NOMO-1 treated with dmso at 0.1 percent for 144 hours (cell line): ENCODE results near the gene AGBL4.

Source experiments
- DNase-seq: peaks from one replicate; lab custom pipeline; 2025; ENCODE audit not compliant: unreplicated experiment; lab: John Stamatoyannopoulos, UW

The AGBL4 gene

DNA sequence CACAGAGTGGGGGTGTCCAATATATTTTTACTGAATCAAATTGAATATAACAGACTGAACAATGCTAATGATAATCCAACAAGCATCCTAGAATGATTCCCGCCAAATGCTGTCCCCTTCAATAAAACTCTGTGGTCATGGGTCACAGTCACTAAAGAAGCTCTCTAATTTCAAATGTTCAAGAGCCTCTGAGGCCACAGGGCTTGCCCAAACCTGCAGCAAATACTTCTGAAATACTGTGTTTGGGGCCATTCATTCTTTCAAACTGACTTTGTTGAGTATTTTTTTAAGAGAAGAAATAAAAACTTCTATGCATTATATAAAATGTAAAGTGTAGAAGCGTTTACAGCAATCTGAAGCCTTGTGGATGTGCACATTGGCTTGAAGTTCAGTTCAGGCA, 1239.5 kb downstream of the AGBL4 start:
- no peak for DNase-seq

DNA sequence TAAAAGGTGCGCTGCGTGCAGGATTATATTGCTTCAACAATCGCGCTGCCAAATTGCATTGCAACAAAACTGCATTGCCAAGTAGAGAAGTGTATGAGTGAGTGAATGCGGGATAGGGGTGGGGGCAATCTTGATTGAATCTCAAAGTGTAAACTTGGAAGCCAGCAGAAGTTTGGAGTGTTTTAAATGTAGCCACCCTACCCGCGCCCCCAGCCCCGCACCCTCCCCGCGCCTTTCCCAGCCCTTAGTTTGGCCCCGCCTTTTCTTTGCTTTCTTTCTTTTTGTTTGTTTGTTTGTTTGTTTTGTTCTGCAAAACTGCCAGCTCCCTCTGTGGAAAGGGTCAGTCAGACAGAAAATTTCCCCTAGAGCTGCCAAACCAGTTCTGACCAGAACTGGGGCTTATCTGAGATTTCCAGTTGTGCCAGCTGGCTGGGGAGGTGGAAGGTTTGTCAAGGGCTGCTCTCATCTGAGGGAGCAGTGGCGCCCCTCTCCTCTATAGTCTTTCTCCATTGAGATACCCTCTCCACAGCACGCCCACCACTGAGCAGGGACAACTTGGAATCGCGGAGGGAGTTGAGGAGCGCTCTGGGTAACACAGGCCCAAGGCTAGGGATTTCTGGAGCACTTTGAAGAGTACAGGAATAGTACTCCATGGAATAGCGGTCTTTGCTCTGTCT, 1246.4 kb downstream of the AGBL4 start:
- DNase-seq = no peak

DNA sequence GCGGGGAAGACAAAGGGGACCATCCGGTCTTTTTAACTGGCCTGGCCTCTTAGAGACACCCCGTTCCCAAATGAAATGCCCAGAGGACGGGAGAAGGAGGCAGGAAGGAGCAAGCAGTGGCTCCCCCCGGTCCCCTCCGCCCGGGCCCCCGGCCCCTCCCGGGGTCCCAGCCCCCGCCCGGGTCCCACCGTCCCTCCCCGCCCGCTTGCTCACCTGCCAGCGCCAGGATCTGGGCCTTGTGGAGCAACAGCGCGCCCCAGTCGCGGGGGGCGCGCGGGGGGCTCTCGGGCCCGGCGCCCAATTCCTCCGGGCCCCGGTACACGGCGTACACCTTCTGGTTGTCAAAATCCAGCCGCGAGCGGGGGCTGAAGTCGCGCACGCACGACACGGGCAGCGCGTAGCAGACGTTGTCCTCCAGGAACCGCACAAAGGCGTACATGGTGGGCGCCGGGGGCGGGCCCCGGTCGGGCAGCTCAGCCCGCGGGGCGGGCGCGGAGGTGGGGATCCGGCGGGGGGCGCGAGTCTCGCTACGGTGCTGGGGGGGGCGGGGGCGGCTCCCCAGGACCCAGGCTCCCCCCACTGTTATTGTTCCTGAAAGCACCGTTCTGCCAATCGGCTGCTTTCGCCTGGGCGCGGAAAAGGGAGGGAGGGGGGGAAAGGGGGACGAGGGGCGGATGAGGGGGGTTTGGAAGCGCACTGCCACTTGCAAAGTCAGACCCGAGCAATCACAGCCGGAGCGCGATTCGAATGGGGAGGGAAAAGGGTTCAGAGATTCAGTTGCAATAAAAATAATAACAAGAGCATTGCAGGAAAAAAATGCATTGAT, 1247.1 kb downstream of the AGBL4 start, which contains the start of gene BEND5:
BEND5 (minus strand) TSS at position 499 of the 826 bp plus-strand sequence; CDS start at position 439, 60 bp downstream.
- peak; percentile 50 for DNase-seq

DNA sequence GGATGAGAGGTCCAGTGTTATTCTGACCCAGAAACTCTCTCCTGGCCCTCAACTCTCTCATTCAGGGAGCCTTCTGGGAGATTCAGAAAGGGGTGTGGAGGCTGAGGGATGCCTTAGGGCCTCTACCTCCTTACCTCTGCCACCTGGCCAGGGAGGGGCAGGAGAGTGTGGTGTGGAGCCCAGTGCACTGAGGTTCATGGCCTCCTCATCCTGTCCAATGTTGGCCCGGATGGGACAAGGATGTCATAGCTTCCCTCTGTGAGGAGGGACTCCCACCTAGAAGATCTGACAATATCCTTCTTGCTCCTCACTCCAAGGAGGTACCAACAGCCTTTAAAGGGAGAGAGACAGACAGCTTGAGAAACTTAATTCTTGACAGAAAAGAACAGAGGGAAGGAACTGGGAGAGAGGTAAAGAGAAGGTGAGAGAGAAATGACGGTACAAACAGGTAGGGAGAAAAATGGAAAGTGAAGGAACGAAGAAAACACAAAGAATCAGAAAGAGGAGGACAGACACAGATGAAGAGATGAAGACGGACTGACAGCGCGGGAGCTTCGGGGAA, 1247.8 kb downstream of the AGBL4 start:
- DNase-seq = no peak

DNA sequence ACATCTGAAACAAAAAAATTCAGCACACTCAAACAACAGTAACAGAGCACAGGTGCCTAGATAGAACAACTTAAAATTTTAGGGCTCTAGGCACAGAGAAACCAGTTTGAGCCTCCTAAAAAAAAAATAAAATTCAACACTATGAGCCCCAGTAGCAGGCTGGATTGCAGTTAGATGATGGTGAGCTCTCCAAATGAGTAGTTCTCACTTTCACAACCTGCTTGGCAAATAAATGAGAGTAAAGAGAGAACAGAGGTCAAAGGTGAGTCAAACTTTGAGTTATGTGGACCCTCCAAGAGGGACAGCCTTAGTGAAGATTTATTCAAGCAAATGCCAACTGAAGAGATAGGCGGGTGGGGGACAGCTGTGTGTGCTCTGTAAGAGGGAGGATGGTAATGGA, 1250.6 kb downstream of the AGBL4 start:
- DNase-seq = no peak

DNA sequence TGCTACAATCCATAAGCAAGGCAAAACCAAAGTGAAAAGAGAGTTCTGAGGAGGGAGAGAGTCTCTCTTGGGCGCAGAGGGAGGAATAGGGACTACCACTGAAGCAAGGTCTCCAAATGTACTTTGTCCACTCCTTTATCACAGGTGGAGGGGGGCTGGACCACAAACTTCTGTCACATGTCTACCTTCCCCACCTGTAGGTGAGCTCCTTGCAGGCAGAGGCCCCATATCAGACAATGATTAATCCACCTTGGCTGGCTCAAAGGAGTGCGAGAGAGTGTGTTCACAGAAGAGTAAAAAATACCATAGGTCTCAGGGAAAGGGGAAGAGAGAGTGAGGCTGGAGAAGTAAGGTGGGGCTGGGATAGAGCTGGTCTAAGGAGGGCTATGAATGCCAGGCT, 1251.5 kb downstream of the AGBL4 start:
- no peak for DNase-seq

DNA sequence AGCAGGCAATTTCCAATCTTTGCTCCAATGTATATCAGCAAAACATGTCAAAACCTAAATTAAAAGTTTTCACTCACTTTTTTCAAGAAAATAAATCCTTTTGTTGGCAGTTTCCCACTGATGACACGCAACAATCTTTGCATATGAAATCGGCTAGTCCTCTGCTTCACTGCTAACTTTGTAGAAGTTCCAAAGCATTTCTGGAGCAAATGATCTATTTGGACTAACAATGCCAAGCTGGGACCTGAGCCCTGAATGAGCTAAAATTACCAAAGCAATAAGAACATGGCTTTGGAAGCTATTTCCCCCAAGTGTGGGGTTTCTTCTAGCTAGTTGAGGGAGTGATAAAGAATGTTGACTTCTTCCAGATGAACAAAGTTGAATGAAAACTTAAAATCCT, 1252.2 kb downstream of the AGBL4 start:
- no peak for DNase-seq

DNA sequence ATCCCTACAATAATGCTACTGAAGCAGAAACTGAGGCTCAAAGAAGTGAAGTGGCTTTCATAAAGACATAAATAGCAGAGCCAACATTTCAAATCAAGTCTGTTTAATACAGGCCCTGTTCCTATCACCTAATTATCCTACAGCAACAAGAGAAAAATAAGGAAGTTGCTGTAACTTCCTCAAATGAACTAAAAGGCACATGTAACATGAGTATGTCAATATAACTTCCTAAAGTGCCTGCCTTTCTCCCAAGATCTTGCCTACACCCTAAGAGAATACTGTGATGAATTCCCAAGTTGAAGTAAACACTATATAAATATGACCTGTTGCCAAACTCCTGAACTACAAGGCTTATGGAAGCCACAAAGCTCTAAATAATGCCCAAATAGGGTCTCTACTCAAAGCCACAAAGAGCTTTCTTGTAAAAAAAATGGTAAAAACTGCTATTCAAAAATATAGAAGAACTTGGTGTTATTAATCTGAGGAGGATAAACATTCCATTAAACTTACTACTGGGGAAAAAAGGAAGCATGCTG, 1255.7 kb downstream of the AGBL4 start:
- DNase-seq = peak; percentile 18

DNA sequence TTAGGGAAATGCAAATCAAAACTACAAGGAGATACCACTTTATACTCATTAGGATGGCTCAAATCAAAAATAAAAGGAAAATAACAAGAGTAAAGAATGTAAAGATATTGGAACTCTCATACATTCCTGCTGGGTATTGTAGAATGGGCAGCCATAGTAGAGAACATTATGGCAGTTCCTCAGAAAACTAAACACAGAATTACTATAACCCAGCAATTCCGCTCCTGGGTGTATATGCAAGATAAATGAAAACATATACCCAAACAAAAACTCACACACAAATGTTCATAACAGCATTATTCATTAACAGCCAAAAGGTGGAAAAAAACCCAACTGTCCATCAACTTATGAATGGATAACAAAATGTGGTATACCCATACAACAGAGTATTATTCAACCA, 1258.4 kb downstream of the AGBL4 start:
- no peak for DNase-seq

DNA sequence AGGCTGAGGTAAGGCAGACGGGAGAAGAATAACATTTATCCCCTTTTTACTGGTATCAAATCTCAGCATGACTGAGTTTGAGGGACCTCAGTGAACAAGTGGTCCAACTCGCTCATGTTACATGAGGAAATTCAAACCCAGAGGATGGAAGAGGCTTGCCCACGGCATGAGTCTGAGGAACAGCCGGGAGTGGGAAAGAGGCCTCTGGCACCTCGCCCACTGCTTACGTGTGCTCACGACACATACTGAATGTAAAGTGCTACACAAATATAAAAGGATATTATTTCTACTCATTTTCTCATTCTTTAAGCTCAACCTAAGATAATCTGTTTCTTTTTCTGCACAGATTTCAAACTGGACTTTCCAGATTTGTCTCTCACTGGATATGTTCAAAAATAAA, 1261.8 kb downstream of the AGBL4 start:
- no peak for DNase-seq

DNA sequence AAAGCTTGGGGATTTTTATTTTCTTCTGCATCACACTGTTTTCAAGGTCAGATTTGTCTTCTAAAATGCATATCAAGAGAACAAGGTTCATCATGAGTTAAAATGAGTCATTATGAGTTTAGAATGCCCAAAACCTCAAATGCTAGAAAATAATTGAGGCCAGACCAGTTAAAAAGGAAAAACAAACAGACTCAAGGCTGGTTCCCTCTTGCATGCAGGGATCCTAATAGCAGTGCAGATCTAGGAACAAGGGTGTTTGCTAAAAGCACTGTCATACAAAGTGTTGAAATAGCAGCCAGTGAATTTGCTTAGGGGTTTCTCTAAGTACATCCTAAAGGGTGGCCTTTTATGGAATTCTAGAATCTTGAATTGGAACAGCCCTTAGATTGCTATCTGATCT, 1262.3 kb downstream of the AGBL4 start:
- no peak for DNase-seq

DNA sequence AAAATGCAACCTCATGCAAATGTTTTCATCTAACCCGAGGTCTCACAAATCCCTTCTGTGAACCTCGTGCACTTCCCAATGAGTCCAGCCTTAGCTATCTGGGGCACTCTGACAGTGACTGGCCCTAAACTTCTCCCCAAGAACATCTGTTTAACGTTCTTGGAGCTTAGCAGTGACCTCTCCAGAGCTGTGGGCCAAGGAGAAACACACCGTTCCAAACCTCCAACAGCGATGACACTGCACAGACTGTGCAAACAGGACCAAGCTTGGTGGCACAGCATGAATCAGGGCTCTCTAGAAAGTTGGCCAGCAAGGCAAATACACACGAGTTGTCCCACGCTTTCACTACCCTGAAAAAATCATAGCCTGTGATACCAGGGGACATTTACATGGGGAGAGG, 1262.9 kb downstream of the AGBL4 start:
- no peak for DNase-seq

DNA sequence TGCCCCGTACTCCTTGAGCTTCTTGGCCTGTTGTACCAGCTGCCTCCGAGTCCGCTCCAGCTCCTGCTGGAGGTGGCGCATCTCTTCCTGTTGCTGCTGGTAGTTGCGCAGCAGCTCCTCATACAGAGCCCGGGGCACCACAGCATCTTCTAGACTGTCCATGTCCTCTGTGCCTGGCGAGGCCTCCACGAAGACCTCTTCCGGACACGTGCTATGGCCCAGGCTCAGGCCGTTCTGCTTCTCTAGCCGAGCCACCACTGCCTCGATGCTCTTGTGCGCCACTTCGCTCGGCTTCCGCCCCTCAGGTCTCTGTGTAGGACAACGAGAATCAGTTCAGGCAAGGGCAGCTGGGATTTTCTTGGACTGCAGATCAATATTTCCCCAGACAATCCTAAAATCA, 1264.8 kb downstream of the AGBL4 start:
- DNase-seq = no peak

DNA sequence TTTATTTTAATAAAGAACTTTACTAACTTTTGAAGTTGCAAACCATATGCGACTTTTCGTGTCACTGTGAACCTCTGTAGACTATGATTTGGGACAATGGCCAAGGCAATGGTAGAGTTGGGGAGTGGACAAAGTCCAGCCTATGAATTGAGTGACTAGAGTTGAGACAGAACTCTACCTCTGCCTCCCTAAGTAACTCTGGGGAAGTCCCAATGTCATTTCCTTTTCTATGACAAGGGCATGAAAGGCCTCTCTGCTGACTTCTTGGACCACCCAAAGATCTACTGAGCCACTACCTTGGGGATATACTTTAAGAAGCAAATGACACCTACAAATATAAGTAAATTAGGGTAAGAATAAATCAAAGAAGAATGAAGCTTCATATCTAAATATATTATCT, 1266.4 kb downstream of the AGBL4 start:
- DNase-seq = no peak

DNA sequence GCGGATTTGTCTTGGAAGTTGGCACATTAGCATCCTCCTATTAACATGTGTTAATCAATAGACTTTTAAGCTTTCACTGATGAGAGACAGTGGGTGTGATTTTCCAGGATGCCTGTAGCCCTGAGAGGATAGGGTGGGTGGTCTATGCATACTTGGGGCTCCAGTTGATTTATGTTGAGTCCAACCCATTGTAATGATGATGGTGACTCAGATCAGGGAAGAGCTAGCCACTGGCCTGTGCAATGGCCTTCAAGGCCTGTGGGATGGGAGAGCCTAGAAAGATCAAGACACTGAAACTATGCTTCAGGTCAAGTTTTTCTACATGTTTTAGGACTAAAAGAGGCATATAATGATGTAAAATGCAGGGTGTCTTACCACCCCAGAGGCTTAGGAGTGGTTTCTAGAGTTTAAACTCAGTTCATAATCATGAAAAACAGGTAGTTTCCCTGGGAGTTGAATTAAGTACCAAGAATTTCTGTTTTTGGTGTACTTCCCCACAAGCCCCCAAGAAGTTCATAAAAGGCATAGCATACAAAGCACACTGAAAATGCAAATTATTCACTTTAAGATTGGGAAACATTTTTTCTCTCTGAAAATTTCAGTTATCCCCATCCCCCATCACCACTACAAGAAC, 1267.0 kb downstream of the AGBL4 start:
- no peak for DNase-seq

DNA sequence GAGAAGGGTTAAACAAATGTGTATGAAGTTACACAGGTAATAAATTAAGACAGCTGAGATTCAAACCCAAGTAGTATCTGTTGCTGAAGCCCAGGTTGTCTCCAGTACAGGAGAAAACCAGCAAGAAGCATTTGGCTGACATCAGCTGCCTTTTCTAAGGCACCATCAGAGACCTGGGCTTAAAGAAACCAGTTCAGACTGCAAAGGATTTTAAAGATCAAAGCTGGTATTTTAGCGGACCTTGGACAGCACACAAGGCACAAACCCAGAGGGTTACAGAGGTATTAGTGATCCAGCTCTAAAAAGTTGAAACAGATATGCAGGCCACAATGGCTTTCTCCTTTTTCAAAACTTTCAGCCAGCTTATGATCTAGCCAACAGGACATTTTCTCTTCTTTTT, 1270.5 kb downstream of the AGBL4 start:
- no peak for DNase-seq

DNA sequence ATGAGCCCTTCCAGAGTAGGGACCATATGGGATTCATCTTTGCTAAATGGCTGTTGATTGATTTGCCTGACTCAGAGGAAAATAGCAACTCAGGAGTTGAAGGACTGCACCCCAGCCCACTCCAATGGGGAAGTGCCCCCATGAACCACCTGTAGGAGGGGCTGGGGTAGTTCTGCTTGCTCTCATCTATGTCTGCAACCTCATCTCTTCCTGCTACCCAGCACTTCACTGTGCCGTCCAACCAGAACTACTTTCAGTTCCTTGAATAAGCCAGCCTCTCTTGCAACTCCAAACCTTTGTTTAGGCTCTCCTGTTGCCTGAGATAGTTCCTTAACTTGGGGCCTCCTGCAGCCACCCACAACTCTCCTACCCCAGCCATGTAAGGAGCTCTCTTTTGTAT, 1273.6 kb downstream of the AGBL4 start:
- DNase-seq = peak; percentile 88

DNA sequence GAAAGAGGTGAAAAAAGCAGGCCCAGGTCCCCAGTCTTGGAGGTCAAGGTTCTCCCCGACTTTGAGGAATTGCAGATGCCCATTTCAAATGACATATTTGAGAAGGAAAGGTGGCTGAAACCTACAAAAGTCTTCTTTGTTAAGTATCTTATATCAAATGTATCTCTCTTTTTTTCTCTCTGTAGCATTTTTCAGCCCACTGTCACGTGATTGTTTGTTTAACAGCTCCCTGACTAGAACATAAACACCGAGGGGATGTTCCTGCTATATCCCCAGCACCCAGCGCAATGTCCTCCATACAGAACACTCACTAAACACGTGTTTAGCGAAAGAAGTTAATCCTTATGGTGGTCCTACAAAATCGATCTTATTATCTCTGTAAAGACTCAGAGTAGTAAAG, 1274.7 kb downstream of the AGBL4 start:
- no peak for DNase-seq

DNA sequence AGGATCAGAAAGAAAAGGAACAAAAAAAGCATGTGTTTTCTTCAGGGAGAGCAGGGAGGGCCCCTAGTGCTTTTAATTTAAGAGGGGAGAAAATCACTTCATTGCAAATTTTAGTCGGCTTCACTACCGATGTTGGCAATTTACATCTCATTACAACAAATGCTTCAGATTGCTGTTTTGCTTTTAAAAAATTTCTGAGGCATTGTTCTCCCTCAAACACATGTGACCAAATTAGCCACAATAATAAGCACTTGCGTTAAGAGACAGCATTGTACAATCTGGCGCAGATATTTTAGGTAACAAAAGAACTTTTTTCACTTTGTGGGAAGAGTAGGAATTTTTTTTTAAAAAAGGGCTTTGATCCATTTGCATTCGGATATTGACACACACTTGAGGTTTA, 1276.8 kb downstream of the AGBL4 start:
- no peak for DNase-seq

DNA sequence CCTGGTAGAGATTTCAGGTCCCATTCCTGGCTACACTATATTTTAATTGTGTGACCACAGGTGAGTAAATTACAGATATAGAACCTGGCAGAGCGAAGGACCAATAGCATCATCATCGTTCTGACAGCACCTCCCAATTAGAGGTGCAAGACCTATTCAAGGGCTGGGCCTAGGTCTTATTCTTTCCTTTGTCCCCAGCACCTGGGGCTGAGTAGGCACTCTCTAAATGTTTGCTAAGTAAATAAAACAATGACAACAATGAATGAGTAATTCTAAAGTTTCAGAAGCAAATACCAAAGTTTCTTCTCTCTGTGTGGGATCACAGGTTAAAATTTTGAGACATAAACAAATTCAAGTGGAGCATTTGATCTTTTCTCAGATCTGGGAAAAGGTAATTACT, 1279.7 kb downstream of the AGBL4 start:
- DNase-seq = no peak

DNA sequence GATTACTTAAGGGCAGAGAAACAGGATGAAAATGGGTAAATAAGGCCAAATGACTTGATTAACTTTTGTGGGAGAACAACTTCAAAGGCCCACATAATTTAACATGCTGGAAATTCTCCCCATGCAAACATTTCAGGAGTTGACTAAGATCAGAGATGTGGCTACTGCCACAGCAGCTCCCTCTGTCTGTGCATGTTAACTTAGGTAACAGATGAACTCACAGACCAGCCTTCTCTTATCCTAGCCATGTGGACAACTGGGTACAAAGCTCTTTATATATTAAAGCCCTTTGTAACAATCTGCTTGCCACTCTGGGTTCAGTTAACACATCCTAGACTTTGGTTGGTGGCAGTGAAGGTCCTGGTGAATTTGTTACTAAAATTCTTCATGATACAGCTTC, 1280.3 kb downstream of the AGBL4 start:
- no peak for DNase-seq

DNA sequence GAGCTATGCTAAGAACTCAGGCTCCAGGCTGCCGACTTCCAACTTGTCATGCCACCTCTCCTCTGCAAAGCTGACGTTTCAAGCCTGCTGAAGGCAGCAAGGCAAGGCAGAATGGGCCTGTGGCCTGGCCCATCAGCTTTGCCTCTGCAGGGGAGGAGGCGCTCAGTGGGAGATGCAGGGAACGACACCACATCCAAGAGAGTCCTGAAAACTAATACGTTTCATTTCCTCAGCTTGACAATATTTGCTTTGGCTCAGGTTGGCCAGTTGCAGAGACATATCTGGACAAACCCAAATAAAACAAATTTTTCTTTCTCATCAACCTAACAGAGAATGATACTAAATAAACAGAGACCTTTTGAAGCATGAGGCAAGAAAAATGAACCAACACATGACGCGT, 1282.4 kb downstream of the AGBL4 start:
- no peak for DNase-seq
